ENCODE measurements around the gene NTM.

Gene NTM

GRCh38 chr11:132260636-132261035, 890.2 kb downstream of the NTM start:
- no peak for DNase-seq

DNA sequence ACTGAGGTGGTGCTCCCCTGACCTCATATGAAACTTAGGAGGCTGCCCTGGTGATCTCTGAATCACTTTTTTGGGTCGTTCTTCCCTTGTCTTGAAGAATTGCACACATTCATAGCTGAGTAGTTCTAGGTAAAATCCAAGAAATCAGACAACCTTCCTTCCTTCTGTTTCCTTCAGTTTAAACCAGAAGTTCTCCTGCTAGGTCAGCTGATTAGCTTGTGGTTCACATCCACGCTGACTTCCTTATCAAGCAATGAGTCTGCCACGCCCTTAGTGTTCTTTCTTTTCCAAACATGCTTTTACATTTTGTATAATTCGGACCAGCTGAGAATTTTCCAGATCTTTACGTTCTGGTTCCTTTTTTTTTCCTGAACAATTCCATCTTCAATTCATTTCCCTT, 892.8 kb downstream of the NTM start:
- no peak for DNase-seq

DNA sequence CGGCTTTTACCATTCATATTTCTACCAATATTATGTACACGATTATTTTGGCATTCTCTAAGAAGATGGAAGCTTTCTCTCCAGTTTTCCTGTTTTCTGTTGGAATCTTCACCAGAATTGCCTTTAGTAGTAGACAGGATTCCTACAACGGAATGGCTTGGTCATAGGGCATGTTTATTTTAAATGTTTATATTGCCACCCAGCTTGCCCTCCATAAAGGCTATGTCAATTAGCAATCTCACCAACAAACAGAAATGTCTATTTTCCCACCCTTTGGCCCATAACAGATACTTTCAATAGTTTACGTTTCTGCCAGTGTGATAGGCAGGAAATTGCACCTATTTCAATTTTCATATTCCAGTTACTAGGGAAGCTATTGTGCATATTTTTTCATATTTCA, 893.5 kb downstream of the NTM start:
- no peak for DNase-seq

- DNase-seq: no peak
Observed at GRCh38 chr11:132264616-132265015, 894.2 kb downstream of the NTM start.

- peak; percentile 22 for DNase-seq
Observed at GRCh38 chr11:132278801-132279574, 908.6 kb downstream of the NTM start.

GRCh38 chr11:132284048-132284447, 913.6 kb downstream of the NTM start:
- no peak for DNase-seq

DNA sequence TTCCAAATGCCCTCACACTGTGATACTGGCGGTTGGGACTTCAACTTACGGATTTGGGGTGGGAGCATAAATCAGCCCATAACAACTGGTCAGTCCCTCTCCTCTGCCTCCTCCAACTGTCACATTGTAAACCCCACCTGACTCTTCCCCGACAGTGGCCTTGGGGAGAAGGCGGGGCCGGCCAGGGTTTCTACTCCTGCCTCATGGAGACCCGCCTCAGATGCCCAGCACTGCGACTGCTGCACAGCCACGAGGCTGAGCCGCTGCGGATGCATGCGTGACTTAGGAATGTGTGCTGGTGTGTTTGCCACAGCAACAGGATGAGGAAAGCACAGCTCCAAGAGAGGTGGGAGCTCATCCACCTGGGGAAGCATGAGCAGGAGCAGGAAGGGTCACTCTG, 914.2 kb downstream of the NTM start:
- DNase-seq: no peak

GRCh38 chr11:132285631-132286030, 915.2 kb downstream of the NTM start:
- DNase-seq: no peak

DNA sequence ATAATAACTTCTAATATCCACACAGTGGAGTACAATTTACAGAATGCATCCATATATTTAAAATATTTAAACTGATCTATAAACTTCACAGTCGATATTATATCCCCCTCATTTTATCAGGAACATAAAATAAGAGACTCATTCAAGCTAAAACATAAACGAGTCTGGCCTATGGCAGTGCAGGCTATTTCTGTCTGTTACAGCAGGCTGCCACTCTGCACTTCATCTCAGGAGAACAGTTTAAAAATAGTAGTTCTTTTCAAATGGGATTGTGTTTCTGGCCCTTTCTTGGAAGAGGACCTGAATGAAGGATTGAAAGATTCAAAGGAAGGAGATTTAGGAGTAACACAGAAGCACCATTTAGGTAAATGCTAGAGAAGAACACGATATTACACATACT, 915.7 kb downstream of the NTM start:
- DNase-seq: no peak

DNA sequence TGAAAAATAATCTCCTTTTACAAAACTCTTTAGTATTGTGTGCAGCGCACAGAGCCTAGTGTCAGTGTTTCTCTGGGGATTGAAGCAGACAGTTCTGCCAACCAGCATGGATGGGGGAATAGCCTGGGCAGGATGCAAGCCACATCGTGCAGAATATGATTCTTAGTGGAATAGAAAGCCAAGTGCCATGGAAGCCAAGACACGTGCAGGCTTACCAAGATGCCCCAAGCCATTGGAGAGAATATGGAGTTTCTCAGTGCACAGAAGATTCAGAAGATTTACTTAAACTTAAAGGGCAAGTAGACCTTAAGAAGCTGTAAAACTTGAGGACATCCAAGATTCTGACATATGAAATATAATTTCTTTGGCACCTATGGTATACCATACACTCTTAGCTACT, 917.6 kb downstream of the NTM start:
- no peak for DNase-seq

- DNase-seq: no peak
Observed at GRCh38 chr11:132289590-132290256, 919.3 kb downstream of the NTM start.

DNA sequence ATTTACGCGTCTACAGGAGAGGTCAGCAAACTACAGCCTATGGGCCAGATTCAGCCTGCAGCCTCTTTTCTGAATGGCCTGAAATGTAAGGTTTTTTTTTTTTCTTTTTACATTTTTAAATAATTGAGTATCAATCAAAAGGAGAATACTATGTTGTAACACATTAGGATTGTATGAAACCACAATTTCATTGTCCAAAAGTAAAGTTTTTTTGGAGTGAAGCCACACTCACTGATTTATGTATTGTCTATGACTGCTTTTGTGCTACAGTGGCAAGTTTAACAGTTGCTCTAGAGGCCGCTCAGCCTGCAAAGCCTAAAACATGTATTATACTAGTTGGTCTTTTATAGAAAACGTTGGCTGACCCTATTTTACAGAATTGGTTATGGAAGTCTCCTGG, 923.2 kb downstream of the NTM start:
- no peak for DNase-seq

DNA sequence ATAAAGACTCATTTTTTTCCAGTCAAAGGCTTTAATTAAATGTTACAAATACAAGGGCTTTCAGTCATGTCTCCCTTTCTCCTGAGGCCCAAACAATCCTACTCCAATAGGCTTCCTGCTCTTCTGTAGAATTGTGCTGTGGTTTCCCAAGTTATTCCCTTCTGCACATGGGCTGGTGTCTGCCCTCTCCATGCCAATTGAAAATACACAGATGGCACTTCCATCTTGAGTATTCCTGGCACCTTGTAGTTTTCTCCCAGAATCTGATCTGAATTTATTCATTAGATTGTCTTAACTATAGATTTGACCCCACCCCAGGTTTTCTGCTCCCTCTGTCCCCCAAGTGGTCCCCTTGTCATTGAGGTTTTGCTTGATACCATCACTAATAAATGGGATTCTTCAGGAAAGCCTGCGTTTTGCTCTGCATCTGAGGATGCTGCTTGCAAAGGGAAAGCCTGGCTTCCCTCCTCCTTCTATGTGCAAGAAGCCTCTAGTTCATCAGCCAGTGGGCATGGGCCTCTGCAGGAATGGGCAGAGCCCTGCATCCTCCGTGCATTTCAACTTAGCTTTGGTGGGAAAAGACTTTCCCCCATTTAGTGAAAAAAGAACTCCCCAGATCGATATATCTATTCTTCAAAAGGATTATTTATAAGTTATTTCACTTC, 926.7 kb downstream of the NTM start:
- no peak for DNase-seq

DNA sequence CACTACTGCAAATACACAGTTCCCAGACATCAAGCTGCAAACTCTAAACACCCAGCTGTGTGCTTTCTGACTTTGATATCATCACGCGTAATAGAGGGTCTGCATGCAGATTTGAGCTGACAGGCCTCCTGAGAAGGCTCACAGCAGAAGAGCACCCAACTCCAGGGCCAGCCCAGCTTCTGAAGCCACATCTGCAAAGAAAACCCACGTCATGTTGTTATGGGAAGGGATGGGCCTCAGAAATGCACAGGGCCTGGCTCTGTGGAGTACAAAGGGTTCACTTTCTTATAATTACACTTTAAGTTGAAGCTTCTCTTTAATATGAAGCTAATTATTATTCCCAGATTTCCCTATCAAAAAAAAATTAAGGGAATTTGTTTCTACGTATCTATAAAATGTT, 927.9 kb downstream of the NTM start:
- DNase-seq: no peak

DNA sequence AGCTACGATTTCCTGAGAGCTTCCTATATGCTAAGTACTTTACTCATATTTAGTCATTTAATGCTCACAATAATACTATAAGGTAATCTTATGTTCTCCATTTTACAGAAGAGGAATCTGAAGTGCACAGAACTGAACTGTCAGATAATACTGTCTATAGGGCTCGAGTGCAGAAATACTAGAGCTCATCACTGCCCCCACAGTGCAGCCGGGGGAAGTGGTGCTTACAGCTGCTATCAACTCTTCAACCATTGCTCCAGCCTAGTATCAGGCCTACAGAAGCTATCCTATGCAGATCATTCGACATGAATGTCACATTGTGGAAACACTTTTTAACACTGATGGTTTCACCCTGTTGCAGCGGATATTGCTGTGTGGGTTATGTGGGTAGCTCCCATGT, 929.9 kb downstream of the NTM start:
- no peak for DNase-seq

GRCh38 chr11:132301465-132301864, 931.0 kb downstream of the NTM start:
- DNase-seq: no peak

GRCh38 chr11:132301900-132302299, 931.5 kb downstream of the NTM start:
- DNase-seq: no peak

DNA sequence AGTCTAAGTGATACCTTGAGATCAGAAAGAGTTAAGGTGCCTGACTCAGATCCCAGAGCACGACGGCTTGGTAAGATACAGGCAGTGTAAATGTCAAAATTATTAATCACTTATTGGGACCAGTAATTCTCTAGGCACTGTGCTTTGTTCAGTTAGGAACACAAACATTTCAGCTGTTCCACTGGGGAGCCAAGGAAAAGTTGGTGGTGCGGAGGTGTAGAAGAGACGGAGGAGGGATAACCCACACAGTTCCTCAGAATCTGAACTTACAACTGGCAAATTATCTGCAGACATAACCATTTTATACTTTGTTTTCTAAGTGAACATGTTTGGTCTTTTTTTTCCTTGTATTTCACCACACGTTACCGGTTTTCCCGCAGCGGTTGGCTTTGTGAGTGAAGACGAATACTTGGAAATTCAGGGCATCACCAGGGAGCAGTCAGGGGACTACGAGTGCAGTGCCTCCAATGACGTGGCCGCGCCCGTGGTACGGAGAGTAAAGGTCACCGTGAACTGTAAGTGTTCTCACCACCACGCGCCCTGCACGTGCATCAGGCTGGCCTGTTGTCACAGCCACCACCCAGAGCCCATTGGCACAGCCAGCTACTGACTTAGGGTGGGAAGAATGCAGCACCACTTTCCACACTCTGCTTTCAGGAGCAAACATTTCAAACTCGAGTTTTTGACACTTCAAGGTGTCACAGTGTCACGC, 937.0 kb downstream of the NTM start:
- DNase-seq: no peak

GRCh38 chr11:132310390-132311375, 940.3 kb downstream of the NTM start:
- no peak for DNase-seq

GRCh38 chr11:132311703-132312102, 941.3 kb downstream of the NTM start:
- no peak for DNase-seq

DNA sequence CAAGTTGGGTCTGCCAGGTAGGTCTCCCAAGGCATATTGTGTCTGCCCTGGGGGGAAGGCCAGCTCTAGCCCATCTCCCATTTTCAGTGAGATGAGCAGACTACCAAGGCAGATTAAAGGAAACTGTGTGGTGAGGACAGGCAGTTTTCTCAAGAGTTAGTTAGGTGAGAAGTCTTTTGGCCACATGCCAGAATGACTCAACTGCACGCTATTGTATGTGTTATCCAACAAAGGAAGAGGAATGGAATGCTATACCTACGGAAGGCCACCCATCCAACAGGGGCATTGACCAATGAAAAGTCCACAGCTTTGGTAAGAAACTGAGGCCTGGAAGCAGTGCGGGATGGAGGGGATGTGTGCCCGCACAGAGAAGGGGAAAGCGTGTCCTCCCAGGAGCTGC, 941.7 kb downstream of the NTM start:
- DNase-seq: no peak

- DNase-seq: peak; percentile 15
Observed at GRCh38 chr11:132312701-132313111, 942.3 kb downstream of the NTM start.
